Measurements from ENCODE around the gene GBE1. TPM values are rescaled to one million over a fixed set of nuclear protein-coding genes. Genes with fewer than 3 reads are reported as not detected.

GBE1 gene
- total RNA-seq, 1 donor from 2014 or later: 39.2 TPM

GRCh38 chr3:81483046-81483445 lies 278.4 kb downstream of the GBE1 start:
- Mint-ChIP-seq H3K27me3 (ENCODE audit: unreplicated experiment) (no peaks in the 10 kb centered on the region), H3K4me1 (ENCODE audit: unreplicated experiment) (peaks cover 11% of the 10 kb centered on the region), H3K9me3 (ENCODE audit: unreplicated experiment) (no peaks in the 10 kb centered on the region), H3K27ac (ENCODE audit: unreplicated experiment) (no peak overlapping the region), H3K4me3 (ENCODE audit: unreplicated experiment) (no peak overlapping the region), H3K36me3 (ENCODE audit: unreplicated experiment) (peaks cover 4% of the 10 kb centered on the region)
- DNase-seq (ENCODE audit: extremely low spot score, unreplicated experiment): no peak
- TF ChIP-seq, protein P1, sequence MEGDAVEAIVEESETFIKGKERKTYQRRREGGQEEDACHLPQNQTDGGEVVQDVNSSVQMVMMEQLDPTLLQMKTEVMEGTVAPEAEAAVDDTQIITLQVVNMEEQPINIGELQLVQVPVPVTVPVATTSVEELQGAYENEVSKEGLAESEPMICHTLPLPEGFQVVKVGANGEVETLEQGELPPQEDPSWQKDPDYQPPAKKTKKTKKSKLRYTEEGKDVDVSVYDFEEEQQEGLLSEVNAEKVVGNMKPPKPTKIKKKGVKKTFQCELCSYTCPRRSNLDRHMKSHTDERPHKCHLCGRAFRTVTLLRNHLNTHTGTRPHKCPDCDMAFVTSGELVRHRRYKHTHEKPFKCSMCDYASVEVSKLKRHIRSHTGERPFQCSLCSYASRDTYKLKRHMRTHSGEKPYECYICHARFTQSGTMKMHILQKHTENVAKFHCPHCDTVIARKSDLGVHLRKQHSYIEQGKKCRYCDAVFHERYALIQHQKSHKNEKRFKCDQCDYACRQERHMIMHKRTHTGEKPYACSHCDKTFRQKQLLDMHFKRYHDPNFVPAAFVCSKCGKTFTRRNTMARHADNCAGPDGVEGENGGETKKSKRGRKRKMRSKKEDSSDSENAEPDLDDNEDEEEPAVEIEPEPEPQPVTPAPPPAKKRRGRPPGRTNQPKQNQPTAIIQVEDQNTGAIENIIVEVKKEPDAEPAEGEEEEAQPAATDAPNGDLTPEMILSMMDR (IDR thresholded peaks at IDR 0.05): no peak

DNA sequence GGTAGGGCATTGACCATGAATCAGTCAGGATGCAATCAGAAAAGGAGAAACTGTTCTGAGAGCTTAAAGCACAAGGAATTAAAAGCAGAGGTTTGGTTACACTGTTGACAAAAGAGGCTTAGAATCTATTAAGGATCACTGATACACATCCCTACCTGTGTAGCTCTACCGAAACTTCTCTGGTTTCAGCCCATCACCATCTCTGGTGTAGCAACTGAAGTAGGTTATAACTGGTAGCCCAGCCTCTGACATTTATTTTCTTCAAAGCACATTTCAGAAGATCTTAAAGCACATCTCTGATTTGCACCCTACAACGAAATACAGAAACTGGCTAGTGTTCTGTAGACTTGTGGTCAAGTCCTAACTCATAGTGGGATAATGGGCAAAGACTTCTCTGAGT lies 283.7 kb downstream of the GBE1 start:
- H3K4me3 Mint-ChIP-seq (ENCODE audit: unreplicated experiment): no peak overlapping the region
- no peaks in the 10 kb centered on the region for H3K27me3 Mint-ChIP-seq (ENCODE audit: unreplicated experiment)
- DNase-seq (ENCODE audit: extremely low spot score, unreplicated experiment): no peak
- no peaks in the 10 kb centered on the region for H3K9me3 Mint-ChIP-seq (ENCODE audit: unreplicated experiment)
- H3K36me3 Mint-ChIP-seq (ENCODE audit: unreplicated experiment): no peaks in the 10 kb centered on the region
- TF ChIP-seq, protein P1 (IDR thresholded peaks at IDR 0.05): no peak
- H3K4me1 Mint-ChIP-seq (ENCODE audit: unreplicated experiment): peaks cover 3% of the 10 kb centered on the region
- no peak overlapping the region for H3K27ac Mint-ChIP-seq (ENCODE audit: unreplicated experiment)

DNA sequence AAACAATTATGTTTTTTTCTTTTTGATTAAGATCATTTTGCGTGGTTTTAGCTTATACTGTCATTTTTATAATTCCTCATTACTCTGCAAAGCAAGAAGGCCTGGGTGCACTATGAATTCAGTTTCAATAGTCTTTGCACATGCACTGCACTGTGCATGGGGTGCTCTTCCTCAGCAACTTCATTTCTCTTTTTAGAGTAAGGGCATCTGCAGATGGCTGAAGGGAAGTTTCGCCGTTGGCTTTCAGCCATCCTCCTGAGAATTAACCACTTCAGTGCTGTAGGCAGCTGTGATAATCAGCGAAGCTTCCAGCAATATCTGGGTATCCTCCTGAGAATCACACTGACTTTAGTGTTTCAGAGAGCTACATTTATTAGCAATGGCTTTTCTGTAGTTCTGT lies 284.8 kb downstream of the GBE1 start:
- Mint-ChIP-seq H3K36me3 (ENCODE audit: unreplicated experiment) (no peaks in the 10 kb centered on the region), H3K4me3 (ENCODE audit: unreplicated experiment) (no peak overlapping the region), H3K9me3 (ENCODE audit: unreplicated experiment) (no peaks in the 10 kb centered on the region), H3K27ac (ENCODE audit: unreplicated experiment) (no peak overlapping the region), H3K27me3 (ENCODE audit: unreplicated experiment) (no peaks in the 10 kb centered on the region), H3K4me1 (ENCODE audit: unreplicated experiment) (peaks cover 3% of the 10 kb centered on the region)
- TF ChIP-seq, protein P1 (IDR thresholded peaks at IDR 0.05): no peak
- no peak for DNase-seq (ENCODE audit: extremely low spot score, unreplicated experiment)

DNA sequence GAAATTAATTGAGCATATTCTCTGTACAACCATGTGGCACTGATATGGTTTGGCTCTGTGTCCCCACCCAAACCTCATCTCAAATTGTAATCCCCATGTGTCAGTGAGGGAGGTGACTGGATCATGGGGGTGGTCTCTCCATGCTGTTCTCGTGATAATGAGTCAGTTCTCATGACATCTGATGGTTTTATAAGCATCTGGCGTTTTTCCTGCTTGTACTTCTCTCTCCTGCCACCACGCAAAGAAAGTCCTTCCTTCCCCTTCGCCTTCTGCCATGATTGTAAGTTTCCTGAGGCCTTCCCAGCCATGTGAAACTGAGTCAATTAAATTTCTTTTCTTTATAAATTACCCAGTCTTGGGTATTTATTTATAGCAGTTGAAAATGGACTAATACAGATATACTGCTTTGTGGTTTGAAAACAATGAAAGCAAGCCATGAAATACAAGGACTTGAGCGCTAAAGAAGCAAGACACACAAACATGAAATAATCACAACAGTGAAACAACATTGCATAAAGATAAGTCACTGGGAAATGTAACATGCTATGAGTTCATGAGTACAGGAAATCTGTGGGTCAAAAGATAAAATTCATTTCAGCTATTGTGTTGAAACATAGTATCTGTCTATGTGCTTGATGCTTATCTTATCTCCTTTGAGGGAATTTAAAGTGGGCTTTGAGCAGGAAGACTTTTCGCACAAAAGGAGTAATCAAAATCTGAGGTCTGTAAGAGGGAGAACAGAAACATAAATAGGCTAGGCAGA lies 288.7 kb downstream of the GBE1 start:
- H3K4me3 Mint-ChIP-seq (ENCODE audit: unreplicated experiment): no peak overlapping the region
- H3K27ac Mint-ChIP-seq (ENCODE audit: unreplicated experiment): no peak overlapping the region
- H3K4me1 Mint-ChIP-seq (ENCODE audit: unreplicated experiment): no peaks in the 10 kb centered on the region
- no peaks in the 10 kb centered on the region for H3K27me3 Mint-ChIP-seq (ENCODE audit: unreplicated experiment)
- no peak for DNase-seq (ENCODE audit: extremely low spot score, unreplicated experiment)
- H3K9me3 Mint-ChIP-seq (ENCODE audit: unreplicated experiment): no peaks in the 10 kb centered on the region
- H3K36me3 Mint-ChIP-seq (ENCODE audit: unreplicated experiment): no peaks in the 10 kb centered on the region
- TF ChIP-seq, protein P1 (IDR thresholded peaks at IDR 0.05): no peak

DNA sequence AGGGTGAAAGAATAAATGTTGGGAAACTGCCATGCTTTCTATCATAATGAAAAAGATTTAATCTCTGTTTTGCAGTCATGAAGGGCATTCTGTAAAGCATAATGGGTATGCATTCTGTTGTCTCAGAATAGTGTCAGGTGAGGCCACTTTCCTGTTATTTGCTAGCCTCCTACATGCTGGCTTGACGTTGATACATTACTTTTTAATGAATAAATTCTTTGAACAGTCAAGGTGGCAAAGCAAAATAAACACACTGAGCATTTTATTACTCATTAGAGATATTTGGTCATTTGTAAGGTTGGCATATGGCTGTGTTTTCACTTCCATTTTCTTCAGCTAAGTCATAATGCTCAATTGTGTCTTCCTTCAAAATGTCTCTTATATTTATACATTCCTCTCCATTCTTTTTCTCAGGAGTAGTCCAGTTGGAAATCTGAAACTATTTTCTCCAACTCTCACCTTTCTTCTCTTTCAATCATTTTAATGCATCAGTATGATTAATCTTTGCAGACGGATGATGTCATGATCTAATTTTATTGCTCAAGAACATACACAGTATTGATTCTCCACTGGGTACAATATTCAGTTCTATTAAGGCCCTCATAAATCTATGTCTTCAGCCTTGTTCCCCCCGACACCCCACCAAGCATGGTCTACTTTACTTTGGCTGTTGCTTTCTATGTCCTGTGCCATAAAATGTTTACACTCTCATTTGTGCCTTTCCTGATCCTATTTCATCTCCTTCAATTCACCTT lies 290.7 kb downstream of the GBE1 start:
- H3K4me3 Mint-ChIP-seq (ENCODE audit: unreplicated experiment): no peak overlapping the region
- H3K27ac Mint-ChIP-seq (ENCODE audit: unreplicated experiment): no peak overlapping the region
- no peaks in the 10 kb centered on the region for H3K27me3 Mint-ChIP-seq (ENCODE audit: unreplicated experiment)
- no peaks in the 10 kb centered on the region for H3K9me3 Mint-ChIP-seq (ENCODE audit: unreplicated experiment)
- H3K4me1 Mint-ChIP-seq (ENCODE audit: unreplicated experiment): peaks cover 3% of the 10 kb centered on the region
- TF ChIP-seq, protein P1 (IDR thresholded peaks at IDR 0.05): no peak
- H3K36me3 Mint-ChIP-seq (ENCODE audit: unreplicated experiment): no peaks in the 10 kb centered on the region
- no peak for DNase-seq (ENCODE audit: extremely low spot score, unreplicated experiment)
